Nephron (organoid): ENCODE measurements around the gene SMIM36.
"Not testable (repeated sequence)": the region's sequence is repeated elsewhere in the genome, so short reads cannot be mapped to it uniquely, and the experiment has no call there.

ENCODE experiments used
- H3K27ac Mint-ChIP-seq, 3 experiments: 2 replicates each; pipeline ENCODE4 v1.8.0; 2020; ENCODE audit warnings: mixed read lengths in 3 of 3, mild to moderate bottlenecking in 2 of 3, moderate library complexity in 1 of 3
- H3K27me3 Mint-ChIP-seq: 2 replicates; pipeline ENCODE4 v1.8.0; 2021; ENCODE audit warnings: low read depth, mild to moderate bottlenecking, moderate library complexity, mixed read lengths
- H3K36me3 Mint-ChIP-seq: 2 replicates; pipeline ENCODE4 v1.8.0; 2020; ENCODE audit warnings: low read depth, mixed read lengths
- H3K4me1 Mint-ChIP-seq: 2 replicates; pipeline ENCODE4 v1.8.0; 2020; ENCODE audit warnings: mixed read lengths
- H3K4me3 Mint-ChIP-seq, 3 experiments: 2 replicates each; pipeline ENCODE4 v1.8.0; 2020; ENCODE audit warnings: mild to moderate bottlenecking in 3 of 3, mixed read lengths in 3 of 3, moderate library complexity in 2 of 3
- H3K9me3 Mint-ChIP-seq: 2 replicates; pipeline ENCODE4 v1.8.0; 2020; ENCODE audit warnings: mixed read lengths
- CTCF ChIP-seq, 3 experiments: fragments of 200-600 bp; sonication (generic); IDR thresholded peaks; one replicate each; pipeline ENCODE4 v1.5.0; 2021; ENCODE audit warnings: antibody characterized with exemption in 3 of 3; ENCODE audit not compliant: unreplicated experiment in 3 of 3

Gene SMIM36

GRCh38 chr17:55482591-55483389 lies 28.5 kb downstream of the SMIM36 start:
- no peak overlapping the region for H3K4me3 Mint-ChIP-seq
- no peaks in the 10 kb centered on the region for H3K36me3 Mint-ChIP-seq
- H3K4me1 Mint-ChIP-seq, result peaks cover 7% of the 10 kb centered on the region
- H3K27me3 Mint-ChIP-seq, result no peaks in the 10 kb centered on the region
- no peaks in the 10 kb centered on the region for H3K9me3 Mint-ChIP-seq
- TF ChIP-seq CTCF (IDR thresholded peaks at IDR 0.05; ENCODE audit: unreplicated experiment in 3 of 3), result no peak
- H3K27ac Mint-ChIP-seq, result no peak overlapping the region

GRCh38 chr17:55480631-55481315 lies 30.5 kb downstream of the SMIM36 start:
- Mint-ChIP-seq H3K9me3 (no peaks in the 10 kb centered on the region), H3K36me3 (no peaks in the 10 kb centered on the region), H3K27ac (no peak overlapping the region), H3K4me3 (no peak overlapping the region), H3K27me3 (no peaks in the 10 kb centered on the region), H3K4me1 (no peaks in the 10 kb centered on the region)
- TF ChIP-seq CTCF (IDR thresholded peaks at IDR 0.05; ENCODE audit: unreplicated experiment in 3 of 3), result no peak

GRCh38 chr17:55479903-55480302 lies 31.3 kb downstream of the SMIM36 start:
- H3K36me3 Mint-ChIP-seq, result no peaks in the 10 kb centered on the region
- H3K4me3 Mint-ChIP-seq, result no peak overlapping the region
- no peaks in the 10 kb centered on the region for H3K9me3 Mint-ChIP-seq
- H3K4me1 Mint-ChIP-seq, result no peaks in the 10 kb centered on the region
- TF ChIP-seq CTCF (IDR thresholded peaks at IDR 0.05; ENCODE audit: unreplicated experiment in 3 of 3), result no peak
- no peak overlapping the region for H3K27ac Mint-ChIP-seq
- no peaks in the 10 kb centered on the region for H3K27me3 Mint-ChIP-seq

GRCh38 chr17:55478971-55479370 lies 32.3 kb downstream of the SMIM36 start:
- Mint-ChIP-seq H3K4me3 (no peak overlapping the region), H3K27ac (no peak overlapping the region), H3K36me3 (no peaks in the 10 kb centered on the region), H3K9me3 (no peaks in the 10 kb centered on the region), H3K27me3 (peaks cover 3% of the 10 kb centered on the region), H3K4me1 (no peaks in the 10 kb centered on the region)
- TF ChIP-seq CTCF (IDR thresholded peaks at IDR 0.05; ENCODE audit: unreplicated experiment in 3 of 3), result no peak

- no peak for TF ChIP-seq CTCF (IDR thresholded peaks at IDR 0.05; ENCODE audit: unreplicated experiment in 3 of 3)
- no peak overlapping the region for H3K27ac Mint-ChIP-seq
- H3K36me3 Mint-ChIP-seq, result no peaks in the 10 kb centered on the region
- H3K4me3 Mint-ChIP-seq, result no peak overlapping the region
- H3K27me3 Mint-ChIP-seq, result no peaks in the 10 kb centered on the region
- H3K9me3 Mint-ChIP-seq, result peaks cover 3% of the 10 kb centered on the region
- no peaks in the 10 kb centered on the region for H3K4me1 Mint-ChIP-seq
Observed at GRCh38 chr17:55466671-55467070, 44.6 kb downstream of the SMIM36 start.

- H3K4me3 Mint-ChIP-seq, H3K27ac Mint-ChIP-seq, H3K4me1 Mint-ChIP-seq, H3K36me3 Mint-ChIP-seq, H3K27me3 Mint-ChIP-seq, H3K9me3 Mint-ChIP-seq: not testable (repeated sequence)
Observed at GRCh38 chr17:55465771-55466170, 45.5 kb downstream of the SMIM36 start.
